CD14-positive monocyte (primary cell): ENCODE data around the gene MT1E. TPM values are rescaled to one million over a fixed set of nuclear protein-coding genes. Genes with fewer than 3 reads are reported as not detected.

Source experiments
- DNase-seq, 3 donors: peaks; one replicate each; pipeline ENCODE4 v3.0.0-alpha.2; 2011 to 2022
- H2AFZ ChIP-seq: 2 replicates; pipeline ENCODE4 v1.6.0; 2012; ENCODE audit warnings: mild to moderate bottlenecking, low read depth, low read length, inconsistent platforms; ENCODE audit not compliant: insufficient read depth, poor library complexity, severe bottlenecking
- H3K27ac ChIP-seq, 2 donors: 1 replicate in 1 of 2; 2 replicates in 1 of 2; pipeline ENCODE4 v1.5.1; 2012 to 2013; ENCODE audit warnings: low read length in 2 of 2, control low read depth in 1 of 2, inconsistent platforms in 1 of 2, low read depth in 1 of 2, mild to moderate bottlenecking in 1 of 2
- H3K27me3 ChIP-seq, 2 donors: one replicate each; pipeline versions ENCODE4 v1.6.0 to v1.6.1; 2011 to 2013; ENCODE audit warnings: low read length in 2 of 2; ENCODE audit not compliant: control insufficient read depth in 2 of 2, insufficient read depth in 2 of 2
- H3K36me3 ChIP-seq, 2 donors: replicated peaks in 1 of 2; 1 replicate in 1 of 2; 2 replicates in 1 of 2; pipeline versions ENCODE4 v1.5.1 to v1.6.1; 2012 to 2013; ENCODE audit warnings: low read length in 2 of 2, control low read depth in 1 of 2, inconsistent platforms in 1 of 2, mild to moderate bottlenecking in 1 of 2; ENCODE audit not compliant: insufficient read depth in 2 of 2, control insufficient read depth in 1 of 2
- H3K4me1 ChIP-seq, 2 donors: 1 replicate in 1 of 2; 2 replicates in 1 of 2; pipeline versions ENCODE4 v1.5.1 to v1.6.1; 2012 to 2013; ENCODE audit warnings: low read length in 2 of 2, control low read depth in 1 of 2, inconsistent platforms in 1 of 2, mild to moderate bottlenecking in 1 of 2, moderate library complexity in 1 of 2; ENCODE audit not compliant: insufficient read depth in 2 of 2, control insufficient read depth in 1 of 2
- H3K4me2 ChIP-seq: replicated peaks from 2 replicates; pipeline ENCODE3; 2012; ENCODE audit warnings: low read length, moderate library complexity, mild to moderate bottlenecking; ENCODE audit not compliant: poor library complexity, severe bottlenecking; ENCODE audit errors: extremely low read depth
- H3K4me3 ChIP-seq, 3 experiments: fragments of 200-600 bp in 1 of 3; sonication (generic) in 1 of 3; replicated peaks in 1 of 3; 1 replicate in 2 of 3; 2 replicates in 1 of 3; pipeline ENCODE4 v1.5.1; 2011 to 2013; ENCODE audit warnings: low read length in 3 of 3, mild to moderate bottlenecking in 3 of 3, control low read depth in 2 of 3, low read depth in 2 of 3, inconsistent platforms in 1 of 3, moderate library complexity in 1 of 3
- H3K79me2 ChIP-seq: 2 replicates; pipeline ENCODE4 v1.6.0; 2012; ENCODE audit warnings: mild to moderate bottlenecking, control low read depth, inconsistent platforms, low read length, moderate library complexity; ENCODE audit not compliant: insufficient read depth
- H3K9ac ChIP-seq: 2 replicates; pipeline ENCODE4 v1.6.0; 2017; ENCODE audit warnings: low read length, mild to moderate bottlenecking; ENCODE audit not compliant: insufficient read depth, poor library complexity, severe bottlenecking
- H3K9me3 ChIP-seq, 2 donors: replicated peaks in 1 of 2; 1 replicate in 1 of 2; 2 replicates in 1 of 2; pipeline versions ENCODE4 v1.5.1 to v1.6.1; 2012 to 2013; ENCODE audit warnings: low read length in 2 of 2, control low read depth in 1 of 2; ENCODE audit not compliant: control insufficient read depth in 1 of 2, insufficient read depth in 1 of 2
- H4K20me1 ChIP-seq: 2 replicates; pipeline ENCODE4 v1.6.0; 2012; ENCODE audit warnings: mild to moderate bottlenecking, low read length, control low read depth, moderate library complexity; ENCODE audit not compliant: insufficient read depth
- H3K27ac Mint-ChIP-seq, 7 donors: one replicate each; pipeline ENCODE4 v1.8.0; 2020; ENCODE audit warnings: mild to moderate bottlenecking in 7 of 7, mixed read lengths in 7 of 7, moderate library complexity in 6 of 7, inconsistent platforms in 2 of 7
- H3K27me3 Mint-ChIP-seq, 3 donors: one replicate each; pipeline ENCODE4 v1.8.0; 2021 to 2022; ENCODE audit warnings: low read depth in 3 of 3, mild to moderate bottlenecking in 3 of 3, mixed read lengths in 3 of 3, moderate library complexity in 3 of 3, inconsistent platforms in 1 of 3
- H3K36me3 Mint-ChIP-seq, 2 donors: one replicate each; pipeline ENCODE4 v1.8.0; 2020; ENCODE audit warnings: mixed read lengths in 2 of 2, inconsistent platforms in 1 of 2, mild to moderate bottlenecking in 1 of 2
- H3K4me1 Mint-ChIP-seq: one replicate; pipeline ENCODE4 v1.8.0; 2020; ENCODE audit warnings: mild to moderate bottlenecking, mixed read lengths
- H3K4me3 Mint-ChIP-seq, 2 donors: one replicate each; pipeline ENCODE4 v1.8.0; 2020; ENCODE audit warnings: mild to moderate bottlenecking in 2 of 2, mixed read lengths in 2 of 2, moderate library complexity in 1 of 2
- H3K9me3 Mint-ChIP-seq, 7 donors: one replicate each; pipeline ENCODE4 v1.8.0; 2020 to 2022; ENCODE audit warnings: mixed read lengths in 7 of 7, mild to moderate bottlenecking in 6 of 7, moderate library complexity in 6 of 7, inconsistent platforms in 2 of 7
- CTCF ChIP-seq: fragments of 200-600 bp; IDR thresholded peaks from one replicate; pipeline ENCODE4 v1.8.0; 2022; ENCODE audit warnings: antibody characterized with exemption, mild to moderate bottlenecking
- WGBS: methylation state at CpG from one replicate; pipeline ENCODE4 v1.1.5; 2013; ENCODE audit warnings: missing lambda C conversion rate; ENCODE audit not compliant: insufficient coverage; 5-methylcytosine and 5-hydroxymethylcytosine counted together
- intact Hi-C, 2 donors: fragments of 100-400 bp; cut with micrococcal nuclease; formaldehyde crosslinking; loops; one replicate each; pipeline versions ENCODE4 v1.15.0 to v1.15.1; 2023
- polyA minus RNA-seq: library from RNA; depleted of rRNA, polyadenylated mRNA; stranded (reverse); fragments of >200 nt; gene quantifications from 2 replicates; pipeline ENCODE4 v1.2.3, GENCODE V29; 2012
- polyA plus RNA-seq, 3 donors: library from polyadenylated mRNA; depleted of rRNA in 1 of 3; unstranded in 2 of 3; stranded (reverse) in 1 of 3; fragments of 300-500 nt in 2 of 3; fragments of >200 nt in 1 of 3; fragmentation: Illumina TruSeq in 2 of 3; gene quantifications; 1 replicate in 2 of 3; 2 replicates in 1 of 3; pipeline ENCODE4 v1.2.3, GENCODE V29; 2012 to 2021
- total RNA-seq, 12 experiments: library from RNA in 1 of 12; stranded (reverse) in 1 of 12; fragments of 120-200 nt in 1 of 12; gene quantifications; one replicate each; pipeline ENCODE4 v1.2.4 and lab custom pipeline; 2013 to 2026; ENCODE audit warnings: mixed read lengths in 6 of 12, inconsistent platforms in 1 of 12

The MT1E gene
- 6.0 TPM for total RNA-seq (2013)
- polyA plus RNA-seq (1 to 10 TPM; 1.3 to 4.3 (median 4.0) TPM), polyA minus RNA-seq (14.1 and 14.5 TPM in 2 replicates), total RNA-seq (lab: John Stamatoyannopoulos, UW) (0 to 0.75 (median 0.14) reads per million in 11 experiments)

GRCh38 chr16:56625140-56625942 is at the start of gene MT1E:
TSS of gene MT1E (plus strand) at chr16:56625781. CDS start at chr16:56625852, 71 bp downstream.
- Histone ChIP-seq H3K9me3 (no peaks in the 10 kb centered on the region), H3K27me3 (peaks cover 0 to 49% of the 10 kb centered on the region in 2 donors), H3K79me2 (no peaks in the 10 kb centered on the region), H3K9ac (peak within 1 kb of the TSS; percentile 69), H3K36me3 (no peaks in the 10 kb centered on the region), H3K4me1 (peaks cover 16 to 22% of the 10 kb centered on the region in 2 donors), H2AFZ (peak within 1 kb of the TSS; percentile 96), H4K20me1 (no peaks in the 10 kb centered on the region), H3K4me2 (peak within 1 kb of the TSS; percentile 98), H3K27ac (peak within 1 kb of the TSS in 1 of 2 donors; percentile 68), H3K4me3 (peak within 1 kb of the TSS; percentile 63 to 93 (median 73))
- H3K4me1 Mint-ChIP-seq: peaks cover 27% of the 10 kb centered on the region
- WGBS: 1% methylated on average over 59 of the region's 62 CpGs
- no peak for TF ChIP-seq CTCF
- H3K4me3 Mint-ChIP-seq: peak within 1 kb of the TSS; percentile 93 to 98
- peaks cover 42 to 63% (median 53%) of the 10 kb centered on the region in 3 donors for H3K27me3 Mint-ChIP-seq
- H3K27ac Mint-ChIP-seq: peak within 1 kb of the TSS in 6 of 7 donors; percentile 71 to 84 (median 78)
- peak in 1 of 3 donors; percentile 22 for DNase-seq
- H3K9me3 Mint-ChIP-seq: peaks cover 0 to 7% (median 0%) of the 10 kb centered on the region in 7 donors
- H3K36me3 Mint-ChIP-seq: peaks cover 0 to 4% of the 10 kb centered on the region in 2 donors
- intact Hi-C loops: no loop called here

- intact Hi-C loops: loop anchor here (2.0 to 5.0 kb wide), 2 partner anchors 126 kb away; no protein-coding TSS in a partner anchor
Measured at GRCh38 chr16:56576585-56577299, 48.8 kb upstream of the MT1E start.

More at GRCh38 chr16:56576585-56577299, 48.8 kb upstream of the MT1E start:
- Histone ChIP-seq H3K4me1 (no peaks in the 10 kb centered on the region), H3K79me2 (no peaks in the 10 kb centered on the region), H3K27me3 (no peaks in the 10 kb centered on the region), H3K4me3 (no peak overlapping the region), H3K9me3 (no peaks in the 10 kb centered on the region), H4K20me1 (no peaks in the 10 kb centered on the region), H3K27ac (no peak overlapping the region), H3K4me2 (no peak overlapping the region), H3K36me3 (no peaks in the 10 kb centered on the region), H2AFZ (no peak overlapping the region), H3K9ac (no peak overlapping the region)
- TF ChIP-seq CTCF: peak; percentile 78
- Mint-ChIP-seq H3K9me3 (peaks cover 0 to 9% (median 4%) of the 10 kb centered on the region in 7 donors), H3K27ac (peak overlapping the region in 1 of 7 donors; percentile 52), H3K36me3 (no peaks in the 10 kb centered on the region), H3K4me1 (no peaks in the 10 kb centered on the region), H3K4me3 (no peak overlapping the region), H3K27me3 (peaks cover 5 to 11% (median 6%) of the 10 kb centered on the region in 3 donors)
- DNase-seq: peak; percentile 51 to 65 (median 59)
- WGBS: 11% methylated on average over 6 of the region's 8 CpGs
